H9 (cell line): ENCODE measurements around the gene NPY4R2. TPM values are rescaled to one million over a fixed set of nuclear protein-coding genes. Genes with fewer than 3 reads are reported as not detected.
"Not testable (repeated sequence)": the region's sequence is repeated elsewhere in the genome, so short reads cannot be mapped to it uniquely, and the experiment has no call there.

ENCODE experiments used
- DNase-seq: peaks from one replicate; pipeline ENCODE4 v3.0.0-alpha.2; 2017
- H2AFZ ChIP-seq: one replicate; pipeline ENCODE4 v1.6.1; 2013; ENCODE audit warnings: mild to moderate bottlenecking, low read length, control low read depth, moderate library complexity
- H2AK5ac ChIP-seq: 2 replicates; pipeline ENCODE4 v1.6.1; 2013; ENCODE audit warnings: low read length, control low read depth, mixed read lengths; ENCODE audit not compliant: insufficient read length
- H2BK120ac ChIP-seq: one replicate; pipeline ENCODE4 v1.6.1; 2013; ENCODE audit warnings: low read depth, mild to moderate bottlenecking, low read length, control low read depth, inconsistent platforms; ENCODE audit not compliant: poor library complexity, severe bottlenecking
- H2BK12ac ChIP-seq: 2 replicates; pipeline ENCODE4 v1.6.1; 2013; ENCODE audit warnings: low read length, control low read depth, mixed read lengths, low read depth; ENCODE audit not compliant: insufficient read length
- H2BK15ac ChIP-seq: 2 replicates; pipeline ENCODE4 v1.6.1; 2013; ENCODE audit warnings: low read depth, low read length, control low read depth
- H2BK20ac ChIP-seq: one replicate; pipeline ENCODE4 v1.6.1; 2013; ENCODE audit warnings: low read depth, mild to moderate bottlenecking, low read length, control low read depth, inconsistent platforms; ENCODE audit not compliant: poor library complexity, severe bottlenecking
- H2BK5ac ChIP-seq: 2 replicates; pipeline ENCODE4 v1.6.1; 2013; ENCODE audit warnings: low read length, control low read depth, mixed read lengths; ENCODE audit not compliant: insufficient read length
- H3K14ac ChIP-seq: 2 replicates; pipeline ENCODE4 v1.6.1; 2013; ENCODE audit warnings: low read length, control low read depth; ENCODE audit not compliant: insufficient read depth
- H3K18ac ChIP-seq: 2 replicates; pipeline ENCODE4 v1.6.1; 2013; ENCODE audit warnings: low read depth, mild to moderate bottlenecking, mixed read lengths, low read length, control low read depth; ENCODE audit not compliant: insufficient read length
- H3K23ac ChIP-seq: 2 replicates; pipeline ENCODE4 v1.6.1; 2013; ENCODE audit warnings: low read length, control low read depth, mixed read lengths, low read depth; ENCODE audit not compliant: insufficient read length
- H3K23me2 ChIP-seq: 2 replicates; pipeline ENCODE4 v1.6.1; 2013; ENCODE audit warnings: low read depth, mild to moderate bottlenecking, mixed read lengths, low read length, control low read depth; ENCODE audit not compliant: insufficient read length, poor library complexity, severe bottlenecking
- H3K27ac ChIP-seq: 2 replicates; pipeline ENCODE4 v1.5.1; 2013; ENCODE audit warnings: low read length, control low read depth, mixed read lengths, low read depth; ENCODE audit not compliant: insufficient read length
- H3K27me3 ChIP-seq: 2 replicates; pipeline ENCODE4 v1.6.1; 2013; ENCODE audit warnings: low read length, control low read depth, inconsistent platforms; ENCODE audit not compliant: insufficient read depth
- H3K4ac ChIP-seq: 2 replicates; pipeline ENCODE4 v1.6.1; 2013; ENCODE audit warnings: low read depth, mild to moderate bottlenecking, control low read depth, inconsistent platforms, low read length, moderate library complexity
- H3K4me1 ChIP-seq: 2 replicates; pipeline ENCODE4 v1.6.1; 2013; ENCODE audit warnings: low read length, control low read depth, inconsistent platforms; ENCODE audit not compliant: insufficient read depth
- H3K4me2 ChIP-seq: 2 replicates; pipeline ENCODE4 v1.6.1; 2013; ENCODE audit warnings: low read length, control low read depth, mixed read lengths; ENCODE audit not compliant: insufficient read length, insufficient read depth
- H3K56ac ChIP-seq: 2 replicates; pipeline ENCODE4 v1.6.1; 2013; ENCODE audit warnings: low read depth, mild to moderate bottlenecking, mixed read lengths, low read length, control low read depth; ENCODE audit not compliant: insufficient read length
- H3K79me1 ChIP-seq: 2 replicates; pipeline ENCODE4 v1.6.1; 2013; ENCODE audit warnings: low read depth, mild to moderate bottlenecking, moderate library complexity, low read length, control low read depth, inconsistent platforms; ENCODE audit not compliant: insufficient read depth, poor library complexity, severe bottlenecking
- H3K79me2 ChIP-seq: 2 replicates; pipeline ENCODE4 v1.6.1; 2013; ENCODE audit warnings: low read length, control low read depth, inconsistent platforms; ENCODE audit not compliant: insufficient read depth
- H3K9ac ChIP-seq: 2 replicates; pipeline ENCODE4 v1.6.1; 2013; ENCODE audit warnings: low read length, control low read depth, mixed read lengths; ENCODE audit not compliant: insufficient read length; ENCODE audit errors: extremely low read depth
- H3K9me3 ChIP-seq: one replicate; pipeline ENCODE4 v1.6.1; 2013; ENCODE audit warnings: low read depth, low read length, inconsistent platforms; ENCODE audit not compliant: control insufficient read depth
- H3T11ph ChIP-seq: one replicate; pipeline ENCODE4 v1.6.1; 2013; ENCODE audit warnings: mild to moderate bottlenecking, low read length, control low read depth, inconsistent platforms
- H4K20me1 ChIP-seq: one replicate; pipeline ENCODE4 v1.6.1; 2013; ENCODE audit not compliant: control insufficient read depth, insufficient read length, insufficient read depth
- H4K5ac ChIP-seq: 2 replicates; pipeline ENCODE4 v1.6.1; 2013; ENCODE audit warnings: low read depth, mild to moderate bottlenecking, mixed read lengths, low read length, control low read depth; ENCODE audit not compliant: insufficient read length
- H4K8ac ChIP-seq: replicated peaks from 2 replicates; pipeline ENCODE4 v1.6.1; 2013; ENCODE audit warnings: low read length, control low read depth, mixed read lengths, low read depth; ENCODE audit not compliant: insufficient read length
- H4K91ac ChIP-seq: 2 replicates; pipeline ENCODE4 v1.6.1; 2013; ENCODE audit warnings: low read depth, mild to moderate bottlenecking, moderate library complexity, mixed read lengths, low read length, control low read depth; ENCODE audit not compliant: insufficient read length
- H3K27ac Mint-ChIP-seq, 3 experiments: 2 replicates in 2 of 3; 3 replicates in 1 of 3; pipeline ENCODE4 v1.8.0; 2020 to 2021; ENCODE audit warnings: mixed read lengths in 3 of 3, mild to moderate bottlenecking in 1 of 3, moderate library complexity in 1 of 3
- H3K27me3 Mint-ChIP-seq: 2 replicates; pipeline ENCODE4 v1.8.0; 2021; ENCODE audit warnings: low read depth, mild to moderate bottlenecking, moderate library complexity, mixed read lengths
- H3K36me3 Mint-ChIP-seq, 3 experiments: 2 replicates in 2 of 3; 3 replicates in 1 of 3; pipeline ENCODE4 v1.8.0; 2020 to 2021; ENCODE audit warnings: low read depth in 3 of 3, mixed read lengths in 3 of 3; ENCODE audit not compliant: insufficient read depth in 1 of 3
- H3K4me1 Mint-ChIP-seq, 2 experiments: 2 replicates each; pipeline ENCODE4 v1.8.0; 2020; ENCODE audit warnings: mixed read lengths in 2 of 2
- H3K4me3 Mint-ChIP-seq, 2 experiments: 2 replicates in 1 of 2; 3 replicates in 1 of 2; pipeline ENCODE4 v1.8.0; 2020 to 2021; ENCODE audit warnings: mild to moderate bottlenecking in 2 of 2, mixed read lengths in 2 of 2, moderate library complexity in 1 of 2
- H3K9me3 Mint-ChIP-seq, 2 experiments: 2 replicates in 1 of 2; 3 replicates in 1 of 2; pipeline ENCODE4 v1.8.0; 2020; ENCODE audit warnings: mild to moderate bottlenecking in 2 of 2, mixed read lengths in 2 of 2, moderate library complexity in 1 of 2
- WGBS: extraction: QIAGEN DNeasy Blood & Tissue Kit; methylation state at CpG from one replicate; pipeline ENCODE4 v1.1.7; 2013; ENCODE audit warnings: missing lambda C conversion rate, low lambda C conversion rate, mixed read lengths; ENCODE audit not compliant: insufficient read length; ENCODE audit errors: extremely low coverage; 5-methylcytosine and 5-hydroxymethylcytosine counted together
- total RNA-seq: library from RNA; stranded (reverse); gene quantifications from 2 replicates; pipeline ENCODE4 v1.2.1, GENCODE V29; 2021

The NPY4R2 gene
- total RNA-seq, 1 experiment from 2014 or later = 0.13 TPM

DNA sequence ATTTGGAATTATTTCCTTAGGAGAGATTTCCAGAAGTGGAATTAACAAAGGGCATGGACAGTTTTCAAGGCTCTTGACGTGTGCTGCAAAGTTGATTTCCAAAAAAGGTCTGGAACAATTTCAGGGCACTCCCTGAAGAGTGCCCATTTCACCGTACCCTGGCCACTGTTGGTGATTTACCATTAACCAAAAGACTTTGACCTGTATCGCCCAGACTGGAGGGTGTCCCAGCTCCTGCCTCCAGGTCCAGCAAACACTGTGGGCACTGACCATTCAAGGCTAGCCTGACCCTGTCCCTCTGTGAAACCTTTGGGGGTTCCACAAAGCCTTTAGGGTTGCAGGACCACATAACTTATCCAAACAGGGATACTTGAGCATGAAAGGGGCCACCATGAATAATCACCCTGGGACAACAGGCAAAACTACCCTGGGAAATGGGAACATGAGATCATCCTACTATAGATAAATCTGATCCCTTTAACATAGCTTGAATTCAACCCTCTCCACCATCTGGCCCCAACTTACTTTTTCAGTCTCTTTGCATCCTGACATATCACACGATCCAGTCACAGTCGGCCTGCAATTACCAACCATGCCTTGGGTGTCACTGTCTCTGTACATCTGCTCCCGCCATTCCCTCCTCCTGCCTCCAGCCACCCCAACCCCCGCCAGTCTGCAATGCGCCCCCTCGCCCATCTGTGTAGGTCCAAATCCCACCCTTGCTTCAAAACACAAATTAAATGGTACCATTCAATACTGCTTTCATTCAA, 8.9 kb downstream of the NPY4R2 start:
- H3K4me3 Mint-ChIP-seq, H3K9me3 Mint-ChIP-seq: not testable (repeated sequence)

GRCh38 chr10:47928225-47928624, 9.8 kb downstream of the NPY4R2 start:
- not testable (repeated sequence) for H3K79me2 ChIP-seq, H2BK20ac ChIP-seq, H3K9ac ChIP-seq, H3K23me2 ChIP-seq, H4K5ac ChIP-seq, H2AFZ ChIP-seq, H2BK12ac ChIP-seq, H3K27ac ChIP-seq, H3K27ac Mint-ChIP-seq, H2BK5ac ChIP-seq, DNase-seq, H3K9me3 Mint-ChIP-seq, H2BK15ac ChIP-seq, H2BK120ac ChIP-seq, H3K27me3 Mint-ChIP-seq, H3K4me3 Mint-ChIP-seq, H3K36me3 Mint-ChIP-seq, H3K4ac ChIP-seq, H4K8ac ChIP-seq, H3K4me1 ChIP-seq, H3K27me3 ChIP-seq, H3K23ac ChIP-seq, H3K4me1 Mint-ChIP-seq, H3K9me3 ChIP-seq, H2AK5ac ChIP-seq, H3T11ph ChIP-seq, H3K4me2 ChIP-seq, H3K56ac ChIP-seq, H4K91ac ChIP-seq, H4K20me1 ChIP-seq, H3K14ac ChIP-seq, H3K79me1 ChIP-seq, H3K18ac ChIP-seq
- WGBS = no CpG with 5 or more reads among the region's 2 CpGs

More for the DNA sequence above, 8.9 kb downstream of the NPY4R2 start:
- H3K9me3 ChIP-seq, H3T11ph ChIP-seq, H2AK5ac ChIP-seq, H3K27me3 Mint-ChIP-seq, H3K18ac ChIP-seq, H3K4ac ChIP-seq, H3K14ac ChIP-seq, H2BK12ac ChIP-seq, H4K20me1 ChIP-seq, H2AFZ ChIP-seq, H4K8ac ChIP-seq, H3K79me1 ChIP-seq, H3K4me2 ChIP-seq, H3K27ac Mint-ChIP-seq, H3K36me3 Mint-ChIP-seq, H2BK5ac ChIP-seq, H3K4me1 ChIP-seq, H4K91ac ChIP-seq, H4K5ac ChIP-seq, H3K23ac ChIP-seq, H2BK15ac ChIP-seq, H3K23me2 ChIP-seq, H3K79me2 ChIP-seq, H3K4me1 Mint-ChIP-seq, H2BK20ac ChIP-seq, H3K9ac ChIP-seq, H2BK120ac ChIP-seq, H3K27ac ChIP-seq, DNase-seq, H3K56ac ChIP-seq, H3K27me3 ChIP-seq: not testable (repeated sequence)
- WGBS = no CpG with 5 or more reads among the region's 9 CpGs
